Uterus (tissue), 4 donors: Measurements from ENCODE around the gene KTI12. TPM values are rescaled to one million over a fixed set of nuclear protein-coding genes. Genes with fewer than 3 reads are reported as not detected.
"Not testable (repeated sequence)": the region's sequence is repeated elsewhere in the genome, so short reads cannot be mapped to it uniquely, and the experiment has no call there.

ENCODE experiments used
- DNase-seq, 2 donors: peaks; one replicate each; pipeline ENCODE4 v3.0.0-alpha.2; 2019 to 2020
- H3K27ac ChIP-seq, 2 donors: fragments of 200-600 bp; sonication (generic); 1 replicate in 1 of 2; 2 replicates in 1 of 2; pipeline ENCODE4 v1.5.1; 2016 to 2018
- H3K27me3 ChIP-seq, 2 donors: fragments of 200-600 bp; sonication (generic); one replicate each; pipeline ENCODE4 v1.5.1; 2018 to 2019; ENCODE audit warnings: control low read depth in 1 of 2
- H3K36me3 ChIP-seq, 2 donors: fragments of 200-600 bp; sonication (generic); one replicate each; pipeline ENCODE4 v1.5.1; 2019; ENCODE audit warnings: control low read depth in 1 of 2
- H3K4me1 ChIP-seq, 2 donors: fragments of 200-600 bp; sonication (generic); one replicate each; pipeline ENCODE4 v1.5.1; 2018 to 2019; ENCODE audit warnings: control low read depth in 1 of 2
- H3K4me3 ChIP-seq, 2 donors: fragments of 200-600 bp; sonication (generic); 1 replicate in 1 of 2; 2 replicates in 1 of 2; pipeline ENCODE4 v1.5.1; 2018 to 2019; ENCODE audit warnings: mild to moderate bottlenecking in 1 of 2
- H3K9me3 ChIP-seq, 2 donors: fragments of 200-600 bp; sonication (generic); one replicate each; pipeline ENCODE4 v1.5.1; 2019; ENCODE audit warnings: control low read depth in 1 of 2
- POLR2A ChIP-seq, 2 donors: fragments of 450-650 bp; IDR thresholded peaks; one replicate each; pipeline ENCODE4 v1.6.1; 2016; ENCODE audit warnings: antibody characterized with exemption in 2 of 2, mild to moderate bottlenecking in 1 of 2, moderate library complexity in 1 of 2
- intact Hi-C: fragments of 100-400 bp; cut with DNase I; formaldehyde crosslinking; loops from one replicate; pipeline ENCODE4 v1.15.1; 2023; ENCODE audit warnings: low total_unique reads
- total RNA-seq, 4 donors: library from RNA; depleted of rRNA in 3 of 4; stranded (reverse); fragments of >200 nt in 3 of 4; gene quantifications; one replicate each; pipeline versions ENCODE4 v1.1.0 to v1.2.4, GENCODE V29; 2014 to 2023
- TF ChIP-seq, protein P1 (sequence below), 4 experiments: fragments of 200-600 bp in 2 of 4; fragments of 450-650 bp in 2 of 4; sonication (generic) in 2 of 4; IDR thresholded peaks; one replicate each; pipeline ENCODE4 v1.5.1; 2016 to 2019; ENCODE audit warnings: antibody characterized with exemption in 4 of 4, mild to moderate bottlenecking in 2 of 4, moderate library complexity in 1 of 4
- donor health status: DM: yes; HTN: yes; CAD: no.

The KTI12 gene
- total RNA-seq, 4 donors from 2014 or later: 5.4 to 21.3 (median 11.8) TPM

- Histone ChIP-seq H3K27ac (no peak overlapping the region), H3K4me1 (peaks cover 0 to 7% of the 10 kb centered on the region in 2 donors), H3K4me3 (no peak overlapping the region), H3K36me3 (no peaks in the 10 kb centered on the region), H3K9me3 (no peaks in the 10 kb centered on the region), H3K27me3 (no peaks in the 10 kb centered on the region)
- no peak for TF ChIP-seq POLR2A (IDR thresholded peaks at IDR 0.05)
- TF ChIP-seq, protein P1, sequence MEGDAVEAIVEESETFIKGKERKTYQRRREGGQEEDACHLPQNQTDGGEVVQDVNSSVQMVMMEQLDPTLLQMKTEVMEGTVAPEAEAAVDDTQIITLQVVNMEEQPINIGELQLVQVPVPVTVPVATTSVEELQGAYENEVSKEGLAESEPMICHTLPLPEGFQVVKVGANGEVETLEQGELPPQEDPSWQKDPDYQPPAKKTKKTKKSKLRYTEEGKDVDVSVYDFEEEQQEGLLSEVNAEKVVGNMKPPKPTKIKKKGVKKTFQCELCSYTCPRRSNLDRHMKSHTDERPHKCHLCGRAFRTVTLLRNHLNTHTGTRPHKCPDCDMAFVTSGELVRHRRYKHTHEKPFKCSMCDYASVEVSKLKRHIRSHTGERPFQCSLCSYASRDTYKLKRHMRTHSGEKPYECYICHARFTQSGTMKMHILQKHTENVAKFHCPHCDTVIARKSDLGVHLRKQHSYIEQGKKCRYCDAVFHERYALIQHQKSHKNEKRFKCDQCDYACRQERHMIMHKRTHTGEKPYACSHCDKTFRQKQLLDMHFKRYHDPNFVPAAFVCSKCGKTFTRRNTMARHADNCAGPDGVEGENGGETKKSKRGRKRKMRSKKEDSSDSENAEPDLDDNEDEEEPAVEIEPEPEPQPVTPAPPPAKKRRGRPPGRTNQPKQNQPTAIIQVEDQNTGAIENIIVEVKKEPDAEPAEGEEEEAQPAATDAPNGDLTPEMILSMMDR (IDR thresholded peaks at IDR 0.05): no peak
- DNase-seq: no peak
- intact Hi-C loops: no loop called here
Observed at GRCh38 chr1:52028328-52028727, 5.3 kb downstream of the KTI12 start.

- no peak for DNase-seq
- intact Hi-C loops: no loop called here
- Histone ChIP-seq H3K4me1 (no peaks in the 10 kb centered on the region), H3K4me3 (no peak overlapping the region), H3K9me3 (no peaks in the 10 kb centered on the region), H3K27me3 (no peaks in the 10 kb centered on the region), H3K27ac (no peak overlapping the region), H3K36me3 (no peaks in the 10 kb centered on the region)
- TF ChIP-seq, protein P1 (IDR thresholded peaks at IDR 0.05): no peak
- no peak for TF ChIP-seq POLR2A (IDR thresholded peaks at IDR 0.05)
Observed at GRCh38 chr1:52026278-52026677, 7.3 kb downstream of the KTI12 start.

GRCh38 chr1:52022133-52022532 lies 11.5 kb downstream of the KTI12 start:
- no peak overlapping the region for H3K4me3 ChIP-seq
- intact Hi-C loops: no loop called here

GRCh38 chr1:52008071-52008809 lies 25.4 kb downstream of the KTI12 start:
- TF ChIP-seq, protein P1 (IDR thresholded peaks at IDR 0.05): no peak
- TF ChIP-seq POLR2A (IDR thresholded peaks at IDR 0.05): no peak
- H3K27ac ChIP-seq: no peak overlapping the region
- intact Hi-C loops: no loop called here
- H3K27me3 ChIP-seq: no peaks in the 10 kb centered on the region
- no peaks in the 10 kb centered on the region for H3K9me3 ChIP-seq
- H3K4me3 ChIP-seq: no peak overlapping the region
- no peaks in the 10 kb centered on the region for H3K36me3 ChIP-seq
- no peak for DNase-seq
- H3K4me1 ChIP-seq: no peaks in the 10 kb centered on the region

More at GRCh38 chr1:52022133-52022532, 11.5 kb downstream of the KTI12 start:
- no peak for TF ChIP-seq POLR2A (IDR thresholded peaks at IDR 0.05)
- TF ChIP-seq, protein P1 (IDR thresholded peaks at IDR 0.05): no peak
- DNase-seq: no peak
- Histone ChIP-seq H3K9me3 (no peaks in the 10 kb centered on the region), H3K4me1 (no peaks in the 10 kb centered on the region), H3K27me3 (no peaks in the 10 kb centered on the region), H3K27ac (no peak overlapping the region), H3K36me3 (no peaks in the 10 kb centered on the region)

GRCh38 chr1:52007215-52008002 lies 26.2 kb downstream of the KTI12 start:
- intact Hi-C loops: no loop called here
- Histone ChIP-seq H3K36me3 (no peaks in the 10 kb centered on the region), H3K27ac (no peak overlapping the region), H3K27me3 (no peaks in the 10 kb centered on the region), H3K4me1 (no peaks in the 10 kb centered on the region), H3K4me3 (no peak overlapping the region), H3K9me3 (no peaks in the 10 kb centered on the region)
- TF ChIP-seq, protein P1 (IDR thresholded peaks at IDR 0.05): no peak
- no peak for TF ChIP-seq POLR2A (IDR thresholded peaks at IDR 0.05)
- DNase-seq: no peak

DNA sequence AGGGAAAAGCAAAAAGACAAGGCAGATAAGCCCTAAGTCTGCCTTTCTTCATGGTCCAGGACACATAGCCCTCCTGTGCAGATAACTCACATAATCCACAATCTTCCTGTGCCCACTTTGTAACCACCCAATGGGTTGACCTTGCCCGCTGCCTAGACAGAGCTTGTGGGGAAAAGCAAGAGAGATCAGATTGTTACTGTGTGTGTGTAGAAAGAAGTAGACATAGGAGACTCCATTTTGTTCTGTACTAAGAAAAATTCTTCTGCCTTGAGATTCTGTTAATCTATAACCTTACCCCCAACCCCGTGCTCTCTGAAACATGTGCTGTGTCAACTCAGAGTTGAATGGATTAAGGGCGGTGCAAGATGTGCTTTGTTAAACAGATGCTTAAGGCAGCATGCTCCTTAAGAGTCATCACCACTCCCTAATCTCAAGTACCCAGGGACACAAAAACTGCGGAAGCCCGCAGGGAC lies 27.5 kb downstream of the KTI12 start:
- intact Hi-C loops, H3K27me3 ChIP-seq, H3K4me1 ChIP-seq, H3K9me3 ChIP-seq, H3K36me3 ChIP-seq, DNase-seq, H3K4me3 ChIP-seq, H3K27ac ChIP-seq: not testable (repeated sequence)

DNA sequence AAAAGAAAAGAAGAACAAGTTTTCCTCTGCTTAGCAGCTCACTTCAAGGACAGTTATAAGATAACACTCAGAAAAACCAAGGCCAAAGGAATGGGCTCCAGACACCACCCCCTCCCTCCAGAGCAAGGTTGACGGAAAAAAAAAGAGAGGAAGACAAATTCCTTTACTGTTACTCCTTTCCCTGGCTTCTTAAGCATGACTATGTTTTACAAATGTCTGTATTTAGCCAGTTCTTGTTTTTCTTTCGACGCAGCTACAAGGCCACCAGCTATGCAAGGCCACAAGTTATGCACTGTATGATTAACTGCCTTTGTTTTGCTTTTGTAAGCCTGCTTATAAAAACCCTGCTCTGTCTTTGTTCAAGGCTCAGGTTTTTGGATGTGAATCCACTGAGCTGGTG lies 28.1 kb downstream of the KTI12 start:
- H3K27ac ChIP-seq, H3K4me3 ChIP-seq, H3K27me3 ChIP-seq, H3K4me1 ChIP-seq, H3K36me3 ChIP-seq, intact Hi-C loops, DNase-seq, H3K9me3 ChIP-seq: not testable (repeated sequence)
